ENCODE measurements around the gene LMOD1.

GRCh38 chr1:201906336-201906735, 40.0 kb downstream of the LMOD1 start:
- TF ChIP-seq CTCF (IDR thresholded peaks at IDR 0.05 in 4 of 5, conservative IDR thresholded peaks at IDR 0.05 in 1 of 5) (no peak), POLR2A (IDR thresholded peaks at IDR 0.05) (no peak)

Measured in gastrocnemius medialis (tissue), 4 donors.